GM18519 (cell line): ENCODE data around the gene CD82.

Experiments used
- ATAC-seq: cut with Tn5 transposase; IDR thresholded peaks from one replicate; pipeline ENCODE4 v1.9.1; 2021; ENCODE audit warnings: mild to moderate bottlenecking, moderate library complexity; ENCODE audit not compliant: unreplicated experiment, low FRiP score

The CD82 gene

GRCh38 chr11:44565211-44565952, at the start of gene CD82:
Gene CD82, plus strand, starts transcription at chr11:44565663. Its CDS starts 29,000 bp downstream, at chr11:44594663.
- peak; percentile 68 for ATAC-seq

GRCh38 chr11:44516688-44517507, 48.6 kb upstream of the CD82 start:
- no peak for ATAC-seq

GRCh38 chr11:44517541-44517940, 47.9 kb upstream of the CD82 start:
- no peak for ATAC-seq

GRCh38 chr11:44518968-44519550, 46.4 kb upstream of the CD82 start:
- no peak for ATAC-seq

GRCh38 chr11:44519989-44520737, 45.3 kb upstream of the CD82 start:
- no peak for ATAC-seq

- ATAC-seq, result no peak
These were observed 44.3 kb upstream of the CD82 start for GRCh38 chr11:44521148-44521547.

GRCh38 chr11:44522294-44522693, 43.2 kb upstream of the CD82 start:
- ATAC-seq, result no peak

- no peak for ATAC-seq
These were observed 41.1 kb upstream of the CD82 start for GRCh38 chr11:44524346-44524745.

- ATAC-seq, result no peak
These were observed 40.7 kb upstream of the CD82 start for GRCh38 chr11:44524751-44525201.

- no peak for ATAC-seq
These were observed 39.8 kb upstream of the CD82 start for GRCh38 chr11:44525473-44526252.

- ATAC-seq, result no peak
These were observed 39.0 kb upstream of the CD82 start for GRCh38 chr11:44526438-44526837.

- ATAC-seq, result no peak
These were observed 38.0 kb upstream of the CD82 start for GRCh38 chr11:44527476-44527875.

GRCh38 chr11:44528103-44528502, 37.4 kb upstream of the CD82 start:
- ATAC-seq, result no peak

GRCh38 chr11:44528581-44528980, 36.9 kb upstream of the CD82 start:
- ATAC-seq, result no peak

GRCh38 chr11:44529895-44530412, 35.5 kb upstream of the CD82 start:
- ATAC-seq, result no peak

- no peak for ATAC-seq
These were observed 34.9 kb upstream of the CD82 start for GRCh38 chr11:44530413-44531115.

GRCh38 chr11:44531116-44531504, 34.4 kb upstream of the CD82 start:
- ATAC-seq, result no peak

- ATAC-seq, result no peak
These were observed 33.8 kb upstream of the CD82 start for GRCh38 chr11:44531636-44532035.

GRCh38 chr11:44532809-44533208, 32.7 kb upstream of the CD82 start:
- no peak for ATAC-seq
